Activated T-cell treated with anti-CD3 and anti-CD28 coated beads, Interleukin-2, amount 50 U/mL, for 4 hours (primary cell): ENCODE measurements around the gene UGT1A3. TPM values are rescaled to one million over a fixed set of nuclear protein-coding genes. Genes with fewer than 3 reads are reported as not detected.
A peak's percentile ranks its signal among the peaks of the same experiment; 100 is the strongest.

ENCODE experiments used
- ATAC-seq, 2 donors: fragments of 200-7000 bp; cut with Tn5 transposase; one replicate each; pipeline ENCODE4 v1.10.0; 2021
- DNase-seq: peaks from one replicate; pipeline ENCODE4 v3.0.0-alpha.2; 2020
- H3K27me3 Mint-ChIP-seq: one replicate; pipeline ENCODE4 v1.8.0; 2021; ENCODE audit warnings: low read depth, mixed read lengths
- H3K36me3 Mint-ChIP-seq: one replicate; pipeline ENCODE4 v1.8.0; 2022; ENCODE audit warnings: mixed read lengths; ENCODE audit not compliant: insufficient read depth
- H3K4me1 Mint-ChIP-seq: one replicate; pipeline ENCODE4 v1.8.0; 2021; ENCODE audit warnings: low read depth, mixed read lengths
- H3K4me3 Mint-ChIP-seq: one replicate; pipeline ENCODE4 v1.8.0; 2021; ENCODE audit warnings: mild to moderate bottlenecking, moderate library complexity, mixed read lengths
- H3K9me3 Mint-ChIP-seq: one replicate; pipeline ENCODE4 v1.8.0; 2021; ENCODE audit warnings: mixed read lengths
- total RNA-seq, 3 donors: library from RNA; stranded (reverse); gene quantifications; one replicate each; pipeline ENCODE4 v1.2.1, GENCODE V29; 2021

The UGT1A3 gene
- total RNA-seq, 3 donors from 2014 or later: not detected

DNA sequence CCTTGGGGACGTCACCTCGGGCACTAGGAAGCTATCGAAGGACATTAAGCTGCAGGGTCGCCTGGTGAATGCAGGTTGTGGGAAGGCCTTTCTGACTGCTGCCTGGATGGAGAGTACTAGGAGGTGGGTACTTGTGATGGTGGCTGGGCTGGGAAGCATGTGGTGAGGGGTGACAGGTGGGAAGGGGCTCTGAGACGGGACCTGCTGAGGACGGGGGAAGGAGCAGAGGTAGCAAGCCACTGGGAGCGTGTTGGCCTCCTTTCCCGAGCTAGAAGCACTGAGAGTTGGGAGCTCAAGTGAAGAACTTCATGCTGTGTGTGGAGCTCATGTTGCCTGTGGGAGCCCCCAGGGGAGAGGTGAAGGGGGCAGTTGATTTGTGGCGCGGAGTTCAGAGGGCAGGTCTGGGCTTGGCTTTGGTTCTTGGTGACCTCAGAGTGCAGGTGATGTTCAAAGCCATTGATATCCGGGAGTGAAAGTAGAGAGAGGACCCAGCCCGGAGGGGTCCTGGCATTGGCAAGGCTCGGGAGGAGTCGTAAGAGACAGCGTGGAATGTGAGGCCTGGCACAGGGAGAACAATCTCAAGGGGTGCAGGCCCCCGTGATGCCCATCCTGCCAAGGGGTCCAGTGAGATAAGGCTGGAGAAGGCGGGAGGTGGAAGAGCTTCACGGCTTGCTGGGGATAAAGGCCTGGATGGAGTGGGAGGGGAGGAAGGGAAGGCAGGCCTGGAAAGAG, 62.5 kb downstream of the UGT1A3 start:
- H3K4me3 Mint-ChIP-seq: no peak overlapping the region
- DNase-seq: no peak
- no peaks in the 10 kb centered on the region for H3K4me1 Mint-ChIP-seq
- no peak for ATAC-seq
- H3K36me3 Mint-ChIP-seq: no peaks in the 10 kb centered on the region
- peaks cover 2% of the 10 kb centered on the region for H3K27me3 Mint-ChIP-seq
- H3K9me3 Mint-ChIP-seq: peaks cover under 1% of the 10 kb centered on the region

DNA sequence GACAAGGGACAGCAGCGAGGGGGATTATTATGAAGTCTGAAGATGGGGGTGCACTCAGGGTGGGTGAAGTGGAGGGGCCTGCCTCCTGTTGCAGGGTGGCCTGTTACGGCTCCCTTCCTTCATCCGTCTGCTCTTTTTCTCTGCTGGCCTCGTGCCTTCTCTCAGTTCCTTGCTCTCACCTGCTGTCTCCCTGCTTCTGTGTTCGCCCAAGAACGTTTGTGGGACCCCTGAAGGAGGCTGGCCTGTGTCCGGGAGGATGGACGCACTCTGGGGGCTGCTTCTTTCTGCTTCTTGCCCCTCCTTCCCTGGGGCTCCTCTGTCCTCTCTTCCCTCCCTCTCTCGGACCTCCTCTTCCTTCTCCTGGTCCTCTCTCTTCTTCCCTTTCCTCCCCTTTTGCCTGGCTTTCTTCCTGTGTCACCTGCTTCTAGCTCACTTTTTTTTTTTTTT, 63.1 kb downstream of the UGT1A3 start:
- H3K4me1 Mint-ChIP-seq: no peaks in the 10 kb centered on the region
- no peak for ATAC-seq
- no peak for DNase-seq
- H3K4me3 Mint-ChIP-seq: no peak overlapping the region
- no peaks in the 10 kb centered on the region for H3K27me3 Mint-ChIP-seq
- no peaks in the 10 kb centered on the region for H3K36me3 Mint-ChIP-seq
- no peaks in the 10 kb centered on the region for H3K9me3 Mint-ChIP-seq

DNA sequence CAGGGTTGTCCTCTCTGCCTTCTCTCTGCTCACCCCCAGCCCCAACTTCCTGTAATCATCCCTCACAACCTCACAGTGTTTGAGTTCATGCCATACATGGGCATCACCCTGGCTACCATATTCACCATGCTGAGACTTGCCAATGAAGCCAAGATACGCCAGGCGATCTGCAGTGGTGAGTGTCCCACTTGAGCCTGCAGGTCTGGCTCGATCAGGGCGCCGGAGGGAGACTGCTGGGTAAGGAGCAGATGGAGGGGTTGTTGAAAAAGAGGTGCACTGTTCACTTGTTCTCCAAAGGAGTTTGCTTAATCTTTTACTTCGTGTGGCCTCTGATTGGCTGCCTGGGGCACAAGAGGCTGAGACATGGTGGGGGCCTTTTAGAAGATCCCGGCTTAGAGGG, 63.9 kb downstream of the UGT1A3 start:
- no peaks in the 10 kb centered on the region for H3K4me1 Mint-ChIP-seq
- H3K4me3 Mint-ChIP-seq: no peak overlapping the region
- H3K36me3 Mint-ChIP-seq: no peaks in the 10 kb centered on the region
- no peaks in the 10 kb centered on the region for H3K27me3 Mint-ChIP-seq
- H3K9me3 Mint-ChIP-seq: no peaks in the 10 kb centered on the region
- ATAC-seq: no peak
- no peak for DNase-seq

DNA sequence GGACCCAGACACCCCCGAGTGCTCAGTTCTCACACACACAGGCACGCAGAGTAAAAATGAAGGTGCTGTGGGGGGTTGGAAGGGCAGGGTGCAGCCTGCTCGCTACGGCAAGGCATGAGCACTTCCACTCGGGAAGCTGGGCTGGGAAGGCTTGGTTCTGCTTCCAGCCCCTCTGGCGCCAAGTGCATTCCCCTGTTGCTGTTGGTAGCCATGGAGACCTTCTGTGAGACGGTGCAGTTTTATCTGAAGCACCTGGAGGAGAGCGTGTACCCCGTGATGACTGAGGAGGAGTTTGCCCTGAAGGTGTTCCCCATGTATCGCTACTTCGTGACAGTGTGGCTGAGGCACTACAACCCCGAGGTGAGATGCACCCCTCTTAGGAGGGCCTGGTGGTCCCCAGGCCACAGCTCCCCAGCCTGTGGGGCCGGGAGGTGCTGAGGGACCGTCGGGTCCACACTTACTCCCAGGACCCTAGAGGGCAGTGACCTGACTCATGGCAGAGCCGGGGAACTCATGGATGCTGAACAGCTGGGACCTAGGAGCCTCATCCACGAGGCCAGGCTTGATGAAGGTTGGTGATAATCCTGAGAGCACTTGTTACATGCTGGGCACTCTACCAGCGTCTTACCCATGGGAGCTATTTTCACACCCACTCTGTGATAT, 64.8 kb downstream of the UGT1A3 start:
- H3K27me3 Mint-ChIP-seq: no peaks in the 10 kb centered on the region
- ATAC-seq (no peak), DNase-seq (no peak)
- H3K9me3 Mint-ChIP-seq: no peaks in the 10 kb centered on the region
- no peaks in the 10 kb centered on the region for H3K4me1 Mint-ChIP-seq
- no peaks in the 10 kb centered on the region for H3K36me3 Mint-ChIP-seq
- no peak overlapping the region for H3K4me3 Mint-ChIP-seq

DNA sequence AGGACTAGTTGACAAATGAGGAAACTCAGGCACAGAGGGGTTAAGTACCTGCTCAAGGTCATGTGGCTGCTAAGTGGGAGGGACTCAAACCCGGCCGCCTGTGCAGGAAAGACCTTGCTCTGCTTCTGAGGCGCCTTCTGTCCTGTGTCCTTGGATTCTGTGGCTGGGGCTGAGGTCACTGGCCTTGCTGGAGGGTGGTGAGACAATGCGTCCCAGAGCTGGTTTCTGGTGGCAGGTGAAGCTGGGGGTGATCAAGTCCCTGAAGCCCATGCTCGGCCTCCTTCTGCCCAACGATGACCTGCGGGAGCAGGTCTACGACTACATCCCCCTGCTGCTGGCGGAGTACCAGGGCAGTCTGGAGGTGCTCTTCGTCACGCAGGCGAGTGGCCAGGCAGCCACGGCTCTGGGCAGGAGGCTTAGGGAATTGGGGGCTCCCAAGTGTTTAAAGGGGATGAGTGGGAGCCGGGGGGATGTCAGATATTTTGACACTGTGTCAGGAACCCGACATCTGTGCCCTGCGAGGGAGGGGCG, 65.4 kb downstream of the UGT1A3 start:
- Mint-ChIP-seq H3K4me3 (no peak overlapping the region), H3K4me1 (no peaks in the 10 kb centered on the region), H3K9me3 (no peaks in the 10 kb centered on the region), H3K36me3 (no peaks in the 10 kb centered on the region), H3K27me3 (no peaks in the 10 kb centered on the region)
- DNase-seq (no peak), ATAC-seq (no peak)

DNA sequence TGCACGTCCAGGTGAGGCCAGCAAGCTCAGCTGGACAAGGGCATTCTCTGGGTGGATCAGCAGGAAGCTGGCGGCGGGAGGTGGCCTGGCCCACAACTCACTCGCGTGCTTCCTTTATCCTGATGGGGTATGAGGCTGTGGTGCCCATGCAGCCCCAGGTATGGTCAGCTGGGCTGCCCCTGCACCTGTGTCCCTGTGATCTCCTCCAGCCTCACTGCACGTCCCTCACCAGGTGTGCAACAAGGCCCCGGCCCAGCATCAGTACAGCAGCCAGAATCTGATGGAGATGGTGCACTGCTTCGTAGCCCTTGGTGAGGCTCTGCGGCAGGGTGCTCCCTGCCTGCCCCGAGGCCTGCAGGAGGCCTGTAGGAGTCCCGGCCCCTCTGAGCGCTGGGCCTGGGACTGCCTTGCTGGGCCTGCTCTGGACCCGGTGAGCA, 66.9 kb downstream of the UGT1A3 start:
- H3K4me1 Mint-ChIP-seq: no peaks in the 10 kb centered on the region
- no peak for DNase-seq
- H3K27me3 Mint-ChIP-seq: no peaks in the 10 kb centered on the region
- no peak overlapping the region for H3K4me3 Mint-ChIP-seq
- H3K9me3 Mint-ChIP-seq: peaks cover 4% of the 10 kb centered on the region
- no peaks in the 10 kb centered on the region for H3K36me3 Mint-ChIP-seq
- no peak for ATAC-seq

DNA sequence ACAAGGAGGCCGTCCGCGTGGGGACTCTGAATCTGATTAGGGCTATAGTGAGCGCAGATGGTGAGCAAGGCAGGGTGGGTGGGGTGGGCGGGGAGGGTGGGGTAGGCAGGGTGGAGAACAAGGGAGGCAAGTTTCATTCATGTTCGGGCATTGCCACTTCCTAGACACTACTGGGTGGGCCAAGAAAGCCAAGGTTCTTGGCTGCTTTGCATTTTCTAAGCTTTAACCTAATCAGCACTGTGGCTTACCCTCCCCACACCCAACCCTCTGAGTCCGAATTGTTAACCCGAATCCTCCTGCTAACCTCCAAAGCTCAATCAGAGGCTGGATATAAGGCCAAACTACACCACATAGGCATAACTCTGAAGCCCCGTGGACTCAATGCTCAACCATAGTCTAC, 67.4 kb downstream of the UGT1A3 start:
- no peaks in the 10 kb centered on the region for H3K27me3 Mint-ChIP-seq
- DNase-seq (no peak), ATAC-seq (no peak)
- H3K4me1 Mint-ChIP-seq: no peaks in the 10 kb centered on the region
- H3K4me3 Mint-ChIP-seq: no peak overlapping the region
- H3K9me3 Mint-ChIP-seq: peaks cover 4% of the 10 kb centered on the region
- H3K36me3 Mint-ChIP-seq: no peaks in the 10 kb centered on the region

DNA sequence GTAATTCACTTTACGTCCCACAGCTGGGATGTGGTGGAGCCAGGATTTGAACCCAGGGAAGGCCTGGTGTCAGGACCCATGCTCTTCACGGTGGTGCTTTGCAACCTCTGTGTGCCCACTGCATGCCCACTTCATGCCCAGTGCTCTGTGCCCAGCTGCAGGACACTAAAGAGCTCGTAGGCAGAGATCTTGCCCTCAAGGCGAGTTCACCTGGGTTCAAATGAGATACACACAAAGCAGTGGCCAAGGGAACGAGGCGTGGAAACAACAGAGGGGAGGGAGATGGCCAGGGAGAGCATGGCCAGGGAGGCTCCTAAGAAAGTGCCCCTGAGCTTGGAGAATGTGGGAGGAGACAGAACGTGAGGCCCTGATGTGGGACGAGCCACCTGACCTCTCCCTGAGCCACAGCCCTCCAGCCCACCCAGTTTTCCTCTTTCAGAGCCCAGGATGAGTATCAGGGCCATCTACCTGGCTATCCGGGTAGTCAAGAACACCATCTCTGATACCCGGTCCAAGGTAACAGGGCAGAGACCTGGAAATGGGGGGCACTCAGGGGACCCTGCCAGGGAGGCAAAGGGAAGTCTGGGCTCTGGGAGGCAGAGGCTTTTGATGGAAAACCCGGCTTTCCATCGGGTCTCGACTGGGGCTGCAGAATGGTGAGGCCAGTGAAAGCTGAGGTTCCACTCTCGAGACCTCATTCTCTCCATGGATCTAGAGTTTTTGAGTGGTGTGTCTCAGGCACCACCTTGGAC, 69.7 kb downstream of the UGT1A3 start:
- Mint-ChIP-seq H3K4me1 (no peaks in the 10 kb centered on the region), H3K9me3 (peaks cover 4% of the 10 kb centered on the region), H3K36me3 (no peaks in the 10 kb centered on the region), H3K27me3 (peaks cover 3% of the 10 kb centered on the region), H3K4me3 (no peak overlapping the region)
- no peak for ATAC-seq
- no peak for DNase-seq

DNA sequence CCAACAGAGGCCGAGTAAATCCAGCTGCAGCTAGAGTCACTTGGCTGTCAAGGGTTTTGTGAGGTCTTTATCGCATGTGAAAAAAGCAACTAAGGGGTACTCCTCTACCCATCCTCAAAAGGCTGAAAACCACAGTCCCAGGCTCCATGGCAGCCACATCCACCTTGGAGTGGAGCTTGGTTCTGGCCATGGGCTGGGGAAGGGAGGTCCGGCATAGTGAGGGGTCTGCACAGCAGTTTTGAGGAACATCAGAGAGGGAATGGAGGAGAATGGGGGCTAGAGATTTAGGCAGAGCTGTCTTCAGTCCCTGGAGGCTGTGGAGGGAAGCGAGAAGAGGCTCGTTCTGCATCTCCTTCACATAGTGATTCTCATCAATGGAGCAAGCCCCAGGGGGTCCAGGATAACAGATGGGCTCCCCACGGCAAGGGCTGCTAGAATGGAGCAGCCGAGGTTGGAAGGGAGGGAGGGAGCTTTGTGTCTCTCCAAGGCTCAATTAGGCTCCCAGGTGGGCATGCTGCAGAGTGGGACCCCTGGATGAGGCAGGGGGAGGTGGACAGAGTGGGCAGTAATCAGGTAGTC, 70.3 kb downstream of the UGT1A3 start:
- H3K4me3 Mint-ChIP-seq: no peak overlapping the region
- H3K36me3 Mint-ChIP-seq: no peaks in the 10 kb centered on the region
- ATAC-seq (no peak), DNase-seq (no peak)
- peaks cover 6% of the 10 kb centered on the region for H3K27me3 Mint-ChIP-seq
- H3K9me3 Mint-ChIP-seq: peaks cover 4% of the 10 kb centered on the region
- no peaks in the 10 kb centered on the region for H3K4me1 Mint-ChIP-seq

DNA sequence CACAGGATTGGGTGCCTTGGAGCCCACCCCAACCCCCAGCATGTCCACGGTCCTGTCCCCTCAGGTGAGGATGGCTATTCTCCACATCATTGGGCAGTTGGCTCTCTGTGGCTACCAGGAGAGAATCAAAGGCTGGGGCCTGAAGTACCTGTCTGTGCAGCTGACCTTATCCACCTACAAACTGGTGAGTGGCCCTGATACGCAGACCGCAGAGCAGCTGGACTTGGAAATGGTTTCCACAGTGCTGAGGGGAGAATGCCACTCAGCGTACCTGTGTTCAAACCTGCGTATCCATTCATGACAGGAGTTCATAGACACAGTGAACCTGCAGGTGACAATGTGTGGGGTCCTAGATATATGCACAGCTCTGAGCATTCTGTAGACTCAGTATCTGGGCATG, 70.9 kb downstream of the UGT1A3 start:
- Mint-ChIP-seq H3K27me3 (peaks cover 10% of the 10 kb centered on the region), H3K4me3 (no peak overlapping the region), H3K9me3 (peaks cover 4% of the 10 kb centered on the region), H3K36me3 (no peaks in the 10 kb centered on the region), H3K4me1 (no peaks in the 10 kb centered on the region)
- ATAC-seq (no peak), DNase-seq (no peak)

DNA sequence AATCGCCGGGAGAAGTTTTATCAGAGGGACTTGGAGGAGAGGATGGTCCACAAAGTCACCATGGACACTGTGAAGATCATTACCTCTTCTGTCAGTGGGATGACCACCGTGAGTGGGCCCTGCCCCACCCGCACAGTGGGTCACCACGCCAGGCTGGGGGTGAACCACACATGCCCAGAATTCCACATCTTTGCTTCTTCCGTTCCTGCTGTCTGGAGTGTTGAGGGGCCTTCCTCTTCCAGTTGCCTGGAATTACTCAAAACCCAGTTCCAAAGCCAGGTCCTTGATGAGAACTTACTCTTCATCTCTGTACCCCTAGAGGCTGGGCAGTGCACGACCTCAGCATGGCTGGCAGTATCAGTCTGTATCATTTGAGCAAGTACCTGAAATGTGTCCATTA, 71.4 kb downstream of the UGT1A3 start:
- DNase-seq: no peak
- H3K4me1 Mint-ChIP-seq: no peaks in the 10 kb centered on the region
- peaks cover 4% of the 10 kb centered on the region for H3K9me3 Mint-ChIP-seq
- H3K27me3 Mint-ChIP-seq: peaks cover 10% of the 10 kb centered on the region
- no peaks in the 10 kb centered on the region for H3K36me3 Mint-ChIP-seq
- no peak for ATAC-seq
- no peak overlapping the region for H3K4me3 Mint-ChIP-seq

DNA sequence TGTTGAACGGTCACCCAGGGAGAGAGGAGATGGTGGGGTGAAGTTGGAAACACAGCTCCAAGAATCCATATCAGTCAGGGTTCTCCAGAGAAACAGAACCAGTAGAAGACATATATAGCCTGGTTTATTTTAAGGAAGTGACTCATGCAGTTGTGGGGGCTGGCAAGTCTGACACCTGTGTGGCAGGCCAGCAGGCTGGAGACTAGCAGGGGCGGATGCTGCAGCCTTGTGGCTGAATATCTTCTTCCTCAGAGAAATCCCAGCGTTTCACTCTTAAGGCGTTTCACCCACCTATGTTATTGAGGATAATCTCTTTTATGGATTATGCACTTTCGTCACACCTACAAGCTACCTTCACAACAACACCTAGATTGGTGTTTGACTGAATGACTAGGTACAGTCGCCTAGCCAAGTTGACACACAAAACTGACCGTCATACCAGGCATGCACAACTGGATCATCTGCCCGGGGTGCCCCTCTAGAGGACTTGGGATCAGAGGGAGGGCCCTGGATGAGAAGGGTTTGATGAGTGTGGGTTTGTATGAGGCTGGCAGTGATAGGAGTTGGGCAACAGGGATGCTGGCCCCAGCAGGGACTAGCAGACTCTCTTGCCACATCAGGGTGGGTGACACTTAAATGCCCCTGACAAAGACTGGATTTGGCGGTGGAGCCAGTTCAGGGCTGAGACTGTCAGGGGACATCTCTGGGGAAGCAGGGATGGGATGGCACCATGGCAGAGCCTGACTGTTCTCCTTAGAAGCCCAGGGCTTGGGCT, 72.7 kb downstream of the UGT1A3 start:
- DNase-seq (no peak), ATAC-seq (peak; percentile 43 to 51)
- Mint-ChIP-seq H3K36me3 (no peaks in the 10 kb centered on the region), H3K9me3 (peaks cover 4% of the 10 kb centered on the region), H3K4me3 (no peak overlapping the region), H3K4me1 (no peaks in the 10 kb centered on the region), H3K27me3 (peaks cover 10% of the 10 kb centered on the region)

DNA sequence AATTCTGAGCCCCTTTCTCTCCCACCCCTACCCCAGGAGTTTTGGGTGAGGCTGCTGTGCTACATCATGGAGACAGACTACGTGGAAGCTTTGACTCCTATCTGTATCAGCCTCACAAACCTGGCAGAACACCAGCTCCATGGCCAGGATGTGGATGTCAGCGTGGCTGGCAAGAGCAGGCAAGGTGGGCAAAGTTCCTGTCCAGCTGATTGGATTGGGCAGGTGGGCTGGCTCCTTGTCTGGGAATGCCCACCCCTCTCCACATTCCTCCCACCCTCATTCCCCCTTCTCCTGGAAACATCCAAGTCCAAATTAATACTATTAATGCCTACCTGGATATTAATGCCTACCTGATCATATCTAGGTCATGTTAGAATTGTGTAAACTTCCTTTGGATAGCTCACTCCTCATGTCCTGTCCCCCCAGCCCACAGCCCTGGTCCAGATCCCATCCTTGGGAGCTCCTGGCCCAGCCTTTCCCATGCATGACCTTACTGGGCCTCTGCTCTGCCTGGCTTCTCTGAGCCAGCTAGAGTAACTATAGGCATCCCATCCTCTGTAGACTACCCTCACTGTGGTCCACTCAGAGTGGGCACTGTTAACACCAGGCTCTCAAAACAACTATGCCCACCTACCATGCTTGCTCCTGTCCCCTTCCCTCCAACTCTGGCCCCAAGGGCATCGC, 73.4 kb downstream of the UGT1A3 start:
- H3K4me1 Mint-ChIP-seq: no peaks in the 10 kb centered on the region
- H3K9me3 Mint-ChIP-seq: peaks cover 4% of the 10 kb centered on the region
- ATAC-seq: no peak
- H3K27me3 Mint-ChIP-seq: peaks cover 10% of the 10 kb centered on the region
- no peak overlapping the region for H3K4me3 Mint-ChIP-seq
- no peak for DNase-seq
- H3K36me3 Mint-ChIP-seq: no peaks in the 10 kb centered on the region
